Cardiac fibroblast (primary cell): ENCODE measurements around the gene BNIP3.

Experiments used
- DNase-seq, 2 donors: peaks; one replicate each; pipeline versions ENCODE4 v3.0.0 to v3.0.0-alpha.2; 2010; ENCODE audit warnings: low read depth in 2 of 2
- H3K4me3 ChIP-seq, 2 donors: replicated peaks in 1 of 2; 1 replicate in 1 of 2; 2 replicates in 1 of 2; pipeline ENCODE4 v1.5.1; 2011; ENCODE audit warnings: low read depth in 2 of 2, low read length in 2 of 2, mild to moderate bottlenecking in 2 of 2, moderate library complexity in 1 of 2
- TF ChIP-seq, protein P1 (sequence below): IDR thresholded peaks from one replicate; pipeline ENCODE4 v1.5.1; 2011; ENCODE audit warnings: low read depth, mild to moderate bottlenecking, low read length, inconsistent platforms

BNIP3 gene

DNA sequence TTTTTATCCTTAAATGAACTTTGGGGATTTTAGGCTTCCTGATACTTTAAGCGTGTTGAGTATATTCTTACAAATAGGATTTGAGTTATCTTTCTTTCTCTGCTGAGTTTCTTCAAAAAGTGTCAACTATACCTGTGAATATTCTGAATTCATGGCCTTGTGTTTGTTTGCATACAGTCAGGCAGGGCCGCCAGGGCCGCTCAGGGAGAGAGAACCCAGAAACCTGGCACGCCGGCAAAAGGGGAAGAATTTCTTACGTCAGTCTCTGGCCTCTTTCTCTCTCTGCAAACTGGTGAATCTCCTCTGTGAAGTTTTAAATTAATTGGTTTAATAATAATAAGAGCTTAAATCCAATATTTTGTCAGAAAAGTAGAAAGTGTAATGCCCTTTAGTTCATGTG lies 29.3 kb upstream of the BNIP3 start:
- peak in 1 of 2 donors; percentile 17 for DNase-seq
- H3K4me3 ChIP-seq, result no peak overlapping the region
- TF ChIP-seq, protein P1, sequence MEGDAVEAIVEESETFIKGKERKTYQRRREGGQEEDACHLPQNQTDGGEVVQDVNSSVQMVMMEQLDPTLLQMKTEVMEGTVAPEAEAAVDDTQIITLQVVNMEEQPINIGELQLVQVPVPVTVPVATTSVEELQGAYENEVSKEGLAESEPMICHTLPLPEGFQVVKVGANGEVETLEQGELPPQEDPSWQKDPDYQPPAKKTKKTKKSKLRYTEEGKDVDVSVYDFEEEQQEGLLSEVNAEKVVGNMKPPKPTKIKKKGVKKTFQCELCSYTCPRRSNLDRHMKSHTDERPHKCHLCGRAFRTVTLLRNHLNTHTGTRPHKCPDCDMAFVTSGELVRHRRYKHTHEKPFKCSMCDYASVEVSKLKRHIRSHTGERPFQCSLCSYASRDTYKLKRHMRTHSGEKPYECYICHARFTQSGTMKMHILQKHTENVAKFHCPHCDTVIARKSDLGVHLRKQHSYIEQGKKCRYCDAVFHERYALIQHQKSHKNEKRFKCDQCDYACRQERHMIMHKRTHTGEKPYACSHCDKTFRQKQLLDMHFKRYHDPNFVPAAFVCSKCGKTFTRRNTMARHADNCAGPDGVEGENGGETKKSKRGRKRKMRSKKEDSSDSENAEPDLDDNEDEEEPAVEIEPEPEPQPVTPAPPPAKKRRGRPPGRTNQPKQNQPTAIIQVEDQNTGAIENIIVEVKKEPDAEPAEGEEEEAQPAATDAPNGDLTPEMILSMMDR, result no peak

DNA sequence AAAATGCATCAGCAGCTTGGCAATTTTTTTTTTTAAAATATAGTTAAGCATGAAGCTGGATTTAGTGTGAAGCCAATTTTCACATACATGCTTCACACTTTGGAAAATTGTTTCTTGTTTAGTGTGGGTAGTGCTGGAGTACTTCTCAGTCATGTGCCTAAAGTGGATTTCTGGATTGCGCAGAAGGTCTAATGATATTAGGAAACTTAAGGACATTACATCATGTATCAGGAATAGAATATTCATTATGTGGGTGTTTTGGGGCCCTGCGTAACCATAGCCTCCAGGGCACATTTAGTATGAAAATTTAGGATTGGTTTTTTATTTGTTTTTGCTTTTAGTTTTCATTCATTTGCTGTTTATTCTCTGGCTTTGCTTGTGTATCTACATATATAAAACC lies 28.8 kb upstream of the BNIP3 start:
- H3K4me3 ChIP-seq, result no peak overlapping the region
- TF ChIP-seq, protein P1, result no peak
- DNase-seq, result no peak

DNA sequence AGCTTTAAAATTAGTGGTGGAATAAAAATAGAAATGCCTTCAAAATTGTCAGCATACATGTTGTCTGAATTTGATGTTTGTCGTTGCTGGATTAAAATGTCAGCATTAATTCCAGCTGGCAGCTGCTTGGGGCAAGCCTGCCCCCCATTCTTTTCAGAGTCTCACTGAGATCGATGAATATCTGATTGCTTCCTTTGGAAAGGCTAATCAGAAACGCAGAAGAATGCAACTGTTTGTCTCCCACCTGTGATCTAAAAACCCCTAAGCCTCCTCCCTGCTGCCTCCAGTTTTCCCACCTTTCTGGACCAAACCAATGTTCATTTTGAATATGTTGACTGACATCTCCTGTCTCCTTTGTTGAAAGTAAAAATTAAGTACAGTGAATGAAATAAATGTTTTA lies 27.9 kb upstream of the BNIP3 start:
- H3K4me3 ChIP-seq, result no peak overlapping the region
- DNase-seq, result no peak
- TF ChIP-seq, protein P1, result no peak

DNA sequence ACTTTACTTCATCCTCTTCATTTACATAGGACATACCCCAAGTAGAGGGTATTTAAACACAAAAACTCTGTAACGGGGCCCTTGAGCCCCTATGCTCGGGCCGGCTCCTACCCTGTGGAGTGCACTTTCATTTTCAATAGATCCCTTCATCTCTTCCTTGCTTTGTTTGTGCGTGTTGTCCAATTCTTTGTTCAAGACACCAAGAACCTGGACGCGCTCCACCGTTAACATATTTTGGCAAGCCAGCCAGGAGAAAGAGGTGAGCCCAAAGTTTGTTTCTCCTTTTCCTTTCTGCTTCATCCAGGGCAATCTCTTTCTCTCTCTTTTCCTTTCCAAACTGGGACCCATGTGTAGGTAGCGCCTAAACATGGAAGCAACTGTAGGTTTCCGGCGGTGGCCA lies 26.0 kb upstream of the BNIP3 start:
- H3K4me3 ChIP-seq, result no peak overlapping the region
- DNase-seq, result no peak
- TF ChIP-seq, protein P1, result no peak

DNA sequence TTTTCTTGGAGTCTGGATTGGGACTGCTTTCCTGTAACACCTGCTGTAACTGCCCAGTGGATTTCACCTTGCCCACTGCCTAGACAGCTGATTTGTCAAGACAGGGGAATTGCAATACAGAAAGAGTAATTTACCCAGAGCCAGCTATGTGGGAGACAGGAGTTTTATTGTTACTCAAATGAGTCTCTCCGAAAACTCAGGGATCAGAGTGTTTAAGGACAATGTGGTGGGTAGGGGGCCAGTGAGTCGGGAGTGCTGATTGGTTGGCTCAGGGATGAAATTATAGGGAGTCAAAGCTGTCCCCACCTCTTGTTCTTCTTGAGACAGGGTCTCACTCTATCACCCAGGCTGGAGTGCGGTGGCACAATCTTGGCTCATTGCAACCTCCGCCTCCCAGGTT lies 25.2 kb upstream of the BNIP3 start:
- no peak for DNase-seq
- TF ChIP-seq, protein P1, result no peak
- no peak overlapping the region for H3K4me3 ChIP-seq

DNA sequence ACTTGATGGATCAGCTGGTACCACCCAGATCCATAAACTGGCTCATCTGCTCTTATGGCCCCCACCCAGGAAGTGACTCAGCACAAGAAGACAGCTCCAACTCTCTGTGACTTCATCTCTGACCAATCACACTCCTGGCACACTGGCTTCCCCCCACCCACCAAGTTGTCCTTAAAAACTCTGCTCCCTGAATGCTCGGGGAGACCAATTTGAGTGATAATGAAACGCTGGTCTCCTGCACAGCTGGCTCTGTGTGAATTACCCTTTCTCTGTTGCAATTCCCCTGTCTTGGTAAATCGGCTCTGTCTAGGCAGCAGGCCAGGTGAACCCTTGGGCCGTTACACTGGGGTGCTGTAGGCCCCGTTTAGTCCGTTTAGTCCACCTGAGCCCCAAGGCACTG lies 23.4 kb upstream of the BNIP3 start:
- H3K4me3 ChIP-seq, result no peak overlapping the region
- peak in 1 of 2 donors; percentile 5 for DNase-seq
- TF ChIP-seq, protein P1, result no peak

DNA sequence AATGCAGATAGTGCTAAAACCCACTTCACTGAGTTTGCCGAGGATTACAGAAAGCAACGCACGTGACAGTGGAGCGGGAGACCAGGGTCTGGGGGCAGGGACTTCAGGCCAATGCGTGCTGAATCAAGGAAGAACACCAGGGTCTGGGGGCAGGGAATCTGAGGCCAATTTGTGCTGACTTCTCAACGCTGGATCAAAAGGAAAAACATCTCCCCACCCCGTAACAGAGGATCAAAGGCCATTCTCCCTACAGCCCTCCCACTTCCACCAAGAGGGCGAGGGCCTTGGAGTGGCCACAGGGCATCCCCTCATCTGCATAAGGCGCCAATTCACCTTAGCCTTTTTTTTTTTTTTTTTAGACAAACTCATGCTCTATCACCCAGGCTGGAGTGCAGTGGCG lies 22.3 kb upstream of the BNIP3 start:
- DNase-seq, result no peak
- TF ChIP-seq, protein P1, result no peak

More for the DNA sequence above, 22.3 kb upstream of the BNIP3 start:
- no peak overlapping the region for H3K4me3 ChIP-seq
